Adrenal gland (tissue), 5 donors: ENCODE results near the gene CREB3L4.

ENCODE experiments used
- POLR2A ChIP-seq, 2 donors: fragments of 450-650 bp; IDR thresholded peaks; one replicate each; pipeline ENCODE4 v1.6.1; 2017; ENCODE audit warnings: antibody characterized with exemption in 2 of 2, mild to moderate bottlenecking in 2 of 2, moderate library complexity in 1 of 2
- TF ChIP-seq, protein P1 (sequence below), 6 experiments: fragments of 450-650 bp in 4 of 6; fragments of 200-600 bp in 2 of 6; sonication (generic) in 1 of 6; IDR thresholded peaks; 1 replicate in 5 of 6; 2 replicates in 1 of 6; pipeline versions ENCODE4 v1.5.1 to v1.8.0; 2016 to 2021; ENCODE audit warnings: antibody characterized with exemption in 6 of 6, mild to moderate bottlenecking in 2 of 6, moderate library complexity in 1 of 6
- donor health status: DM: no; HTN: no; CAD: no.

DNA sequence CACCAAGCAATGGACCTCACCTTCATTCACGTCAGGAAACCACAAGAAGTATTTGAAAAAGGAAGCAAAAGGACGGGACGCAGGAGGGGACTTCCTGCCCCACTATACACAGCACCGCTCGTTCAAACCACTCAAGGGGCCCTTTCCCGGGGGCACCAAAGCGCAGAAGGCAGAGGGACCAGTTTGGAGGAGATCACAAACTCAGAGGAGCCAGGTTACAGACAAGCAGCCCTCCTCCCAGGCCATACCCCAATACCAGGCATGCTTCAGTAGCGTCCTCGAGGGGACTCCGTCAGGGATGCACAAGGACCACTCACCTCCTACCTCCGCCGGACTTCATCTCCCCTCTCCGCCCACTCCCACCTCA is 10.0 kb upstream of the CREB3L4 start:
- TF ChIP-seq, protein P1, sequence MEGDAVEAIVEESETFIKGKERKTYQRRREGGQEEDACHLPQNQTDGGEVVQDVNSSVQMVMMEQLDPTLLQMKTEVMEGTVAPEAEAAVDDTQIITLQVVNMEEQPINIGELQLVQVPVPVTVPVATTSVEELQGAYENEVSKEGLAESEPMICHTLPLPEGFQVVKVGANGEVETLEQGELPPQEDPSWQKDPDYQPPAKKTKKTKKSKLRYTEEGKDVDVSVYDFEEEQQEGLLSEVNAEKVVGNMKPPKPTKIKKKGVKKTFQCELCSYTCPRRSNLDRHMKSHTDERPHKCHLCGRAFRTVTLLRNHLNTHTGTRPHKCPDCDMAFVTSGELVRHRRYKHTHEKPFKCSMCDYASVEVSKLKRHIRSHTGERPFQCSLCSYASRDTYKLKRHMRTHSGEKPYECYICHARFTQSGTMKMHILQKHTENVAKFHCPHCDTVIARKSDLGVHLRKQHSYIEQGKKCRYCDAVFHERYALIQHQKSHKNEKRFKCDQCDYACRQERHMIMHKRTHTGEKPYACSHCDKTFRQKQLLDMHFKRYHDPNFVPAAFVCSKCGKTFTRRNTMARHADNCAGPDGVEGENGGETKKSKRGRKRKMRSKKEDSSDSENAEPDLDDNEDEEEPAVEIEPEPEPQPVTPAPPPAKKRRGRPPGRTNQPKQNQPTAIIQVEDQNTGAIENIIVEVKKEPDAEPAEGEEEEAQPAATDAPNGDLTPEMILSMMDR (IDR thresholded peaks at IDR 0.05) = no peak
- TF ChIP-seq POLR2A (IDR thresholded peaks at IDR 0.05) = no peak
